K562 (cell line): ENCODE measurements around the gene CTCF. TPM values are rescaled to one million over a fixed set of nuclear protein-coding genes. Genes with fewer than 3 reads are reported as not detected.

Source experiments
- AFF1 ChIP-seq, 2 experiments: fragments of 450-650 bp; IDR thresholded peaks; 2 replicates each; pipeline ENCODE4 v1.6.1; 2018; ENCODE audit warnings: mild to moderate bottlenecking in 2 of 2, low read depth in 1 of 2; ENCODE audit not compliant: partially characterized antibody in 2 of 2
- ATF3 ChIP-seq, 2 experiments: fragments of 450-650 bp in 1 of 2; sonication (generic) in 1 of 2; formaldehyde crosslinking in 1 of 2; IDR thresholded peaks in 1 of 2; conservative IDR thresholded peaks in 1 of 2; 2 replicates each; pipeline versions ENCODE4 v1.6.1 to v1.8.1; 2016 to 2023; ENCODE audit warnings: mild to moderate bottlenecking in 2 of 2, moderate library complexity in 2 of 2, inconsistent platforms in 1 of 2, missing genetic modification reagents in 1 of 2
- ATF7 ChIP-seq: fragments of 450-650 bp; IDR thresholded peaks from 2 replicates; pipeline ENCODE4 v1.7.1; 2014; ENCODE audit warnings: mild to moderate bottlenecking, moderate library complexity
- CSDE1 ChIP-seq, 2 experiments: fragments of 450-650 bp; IDR thresholded peaks; 2 replicates each; pipeline ENCODE4 v1.6.1; 2016; ENCODE audit warnings: mild to moderate bottlenecking in 1 of 2
- FOXA1 ChIP-seq: fragments of 450-650 bp; IDR thresholded peaks from 2 replicates; pipeline ENCODE4 v1.6.1; 2016; ENCODE audit warnings: mild to moderate bottlenecking, borderline replicate concordance
- HMG20B ChIP-seq: fragments of 250-450 bp; sonication (Bioruptor Pico); IDR thresholded peaks from 2 replicates; pipeline ENCODE4 v1.5.0; 2021; ENCODE audit warnings: mild to moderate bottlenecking
- NFIC ChIP-seq: fragments of 450-650 bp; IDR thresholded peaks from 2 replicates; pipeline ENCODE4 v1.6.1; 2017; ENCODE audit warnings: mild to moderate bottlenecking, inconsistent platforms
- OTX1 ChIP-seq: fragments of 450-650 bp; formaldehyde crosslinking; IDR thresholded peaks from 2 replicates; pipeline ENCODE4 v1.4.0; 2022; ENCODE audit warnings: mild to moderate bottlenecking
- SMARCC2 ChIP-seq: fragments of 450-650 bp; IDR thresholded peaks from 2 replicates; pipeline ENCODE4 v1.6.1; 2017; ENCODE audit warnings: antibody characterized with exemption, moderate library complexity, mild to moderate bottlenecking, low read depth
- SRF ChIP-seq, 2 experiments: fragments of 250-450, 450-650 bp in 1 of 2; sonication (Bioruptor Pico) in 1 of 2; sonication (generic) in 1 of 2; formaldehyde crosslinking; IDR thresholded peaks; 2 replicates each; pipeline versions ENCODE4 v1.5.0 to v1.5.1; 2020 to 2022; ENCODE audit warnings: mild to moderate bottlenecking in 1 of 2, missing genetic modification reagents in 1 of 2
- SRSF9 ChIP-seq: fragments of 200-400 bp; formaldehyde crosslinking; IDR thresholded peaks from 2 replicates; pipeline ENCODE4 v1.6.1; 2017; ENCODE audit warnings: low read depth, low read length, borderline replicate concordance
- THAP12 ChIP-seq: fragments of 250-450 bp; sonication (Bioruptor Pico); IDR thresholded peaks from 2 replicates; pipeline ENCODE4 v1.9.0; 2021; ENCODE audit warnings: mild to moderate bottlenecking, inconsistent platforms
- TOE1 ChIP-seq, 2 experiments: fragments of 450-650 bp in 1 of 2; sonication (generic) in 1 of 2; formaldehyde crosslinking in 1 of 2; IDR thresholded peaks; 2 replicates each; pipeline versions ENCODE4 v1.7.1 to v1.8.0; 2016 to 2022; ENCODE audit warnings: borderline replicate concordance in 2 of 2, mild to moderate bottlenecking in 2 of 2, antibody characterized with exemption in 1 of 2, inconsistent platforms in 1 of 2, low read depth in 1 of 2, missing genetic modification reagents in 1 of 2, moderate library complexity in 1 of 2
- TSC22D4 ChIP-seq: fragments of 450-650 bp; IDR thresholded peaks from 2 replicates; pipeline ENCODE4 v1.6.1; 2016; ENCODE audit warnings: missing genetic modification characterization, missing biosample characterization, control low read depth
- U2AF1 ChIP-seq: fragments of 200-400 bp; formaldehyde crosslinking; optimal IDR thresholded peaks from 2 replicates; pipeline ENCODE3; 2017; ENCODE audit warnings: mild to moderate bottlenecking, low read depth, low read length, moderate library complexity
- ZBTB1 ChIP-seq: sonication (generic); formaldehyde crosslinking; IDR thresholded peaks from 2 replicates; pipeline ENCODE4 v1.8.1; 2023; ENCODE audit warnings: missing genetic modification reagents, low read depth, mild to moderate bottlenecking, borderline replicate concordance
- ZNF282 ChIP-seq: sonication (generic); formaldehyde crosslinking; IDR thresholded peaks from 2 replicates; pipeline ENCODE4 v1.8.1; 2023; ENCODE audit warnings: missing genetic modification reagents
- ZNF764 ChIP-seq: fragments of 250-450 bp; sonication (Bioruptor Pico); IDR thresholded peaks from 2 replicates; pipeline ENCODE4 v1.4.0; 2020; ENCODE audit warnings: low read depth, mild to moderate bottlenecking, moderate library complexity
- ZNF780A ChIP-seq: fragments of 250-450 bp; sonication (Bioruptor Pico); IDR thresholded peaks from 2 replicates; pipeline ENCODE4 v1.5.0; 2021; ENCODE audit warnings: mild to moderate bottlenecking
- polyA plus RNA-seq, 8 experiments: library from polyadenylated mRNA; depleted of rRNA in 4 of 8; stranded (reverse) in 5 of 8; unstranded in 3 of 8; fragments of >200 nt; fragmentation: Nextera tagmentation in 2 of 8; fragmentation: Illumina TruSeq in 1 of 8; extraction: Ambion mirVana in 2 of 8; extraction: Trizol in 1 of 8; gene quantifications; 2 replicates each; pipeline versions ENCODE4 v1.2.1 to v1.2.3, GENCODE V29; 2011 to 2014; ENCODE audit warnings: inconsistent platforms in 1 of 8, missing spikeins in 1 of 8
- total RNA-seq, 7 experiments: library from RNA; depleted of rRNA in 6 of 7; stranded (reverse); fragments of >200 nt in 6 of 7; fragmentation: Illumina TruSeq in 2 of 7; extraction: Trizol in 2 of 7; gene quantifications; 2 replicates each; pipeline versions ENCODE4 v1.2.1 to v1.2.3, GENCODE V29; 2011 to 2021; ENCODE audit warnings: low replicate concordance in 1 of 7

The CTCF gene
- total and polyA plus RNA-seq, 9 of the 15 experiments (the other 6 are each of a cell fraction or from before 2014, with no cell fraction given): 7.8 to 49.2 (median 33.9) TPM

GRCh38 chr16:67561824-67562525 lies 351 bp upstream of the CTCF start (continued):
- no peak for TF ChIP-seq TSC22D4 (tag)
- TF ChIP-seq SRF (CRISPR knock-in tag; IDR thresholded peaks at IDR 0.05): peak in 1 of 2 experiments; percentile 85; a peak in 2 of 4 replicates
- TF ChIP-seq OTX1 (CRISPR knock-in tag): no peak
- 0 out of 2 replicates have a peak, but pooled peaks have one; percentile 56 for TF ChIP-seq THAP12 (CRISPR knock-in tag)
- TF ChIP-seq FOXA1: no peak
- TF ChIP-seq CSDE1 (IDR thresholded peaks at IDR 0.05): no peak
- TF ChIP-seq ZBTB1 (CRISPR knock-in tag): no peak
- no peak for TF ChIP-seq ZNF764 (CRISPR knock-in tag)
- no peak for TF ChIP-seq ZNF282 (CRISPR knock-in tag)
- TF ChIP-seq U2AF1: no peak
- no peak for TF ChIP-seq ATF3 (IDR thresholded peaks at IDR 0.05)
- TF ChIP-seq ATF3 (CRISPR knock-in tag; conservative IDR thresholded peaks at IDR 0.05): 0 out of 2 replicates have a peak, but pooled peaks have one; percentile 51
- no peak for TF ChIP-seq ZNF780A (CRISPR knock-in tag)
- no peak for TF ChIP-seq AFF1 (IDR thresholded peaks at IDR 0.05; ENCODE audit: low read depth in 1 of 2, partially characterized antibody in 2 of 2)
- TF ChIP-seq TOE1 (IDR thresholded peaks at IDR 0.05; ENCODE audit: borderline replicate concordance): no peak
- no peak for TF ChIP-seq TOE1 (CRISPR knock-in tag; IDR thresholded peaks at IDR 0.05; ENCODE audit: borderline replicate concordance, low read depth)
- no peak for TF ChIP-seq HMG20B (CRISPR knock-in tag)
- TF ChIP-seq SRSF9: no peak
- peak; percentile 91 for TF ChIP-seq ATF7
- 0 out of 2 replicates have a peak, but pooled peaks have one; percentile 14 for TF ChIP-seq NFIC
- TF ChIP-seq SMARCC2: no peak
